ENCODE measurements around the gene SLC44A5. TPM values are rescaled to one million over a fixed set of nuclear protein-coding genes. Genes with fewer than 3 reads are reported as not detected.
A peak's percentile ranks its signal among the peaks of the same experiment; 100 is the strongest.
"Not testable (repeated sequence)": the region's sequence is repeated elsewhere in the genome, so short reads cannot be mapped to it uniquely, and the experiment has no call there.

The SLC44A5 gene
- polyA plus RNA-seq, 10 donors = 0.11 to 2.9 (median 0.50) TPM

- no peak for DNase-seq
These were observed 335.3 kb downstream of the SLC44A5 start for GRCh38 chr1:75275631-75276030.

DNA sequence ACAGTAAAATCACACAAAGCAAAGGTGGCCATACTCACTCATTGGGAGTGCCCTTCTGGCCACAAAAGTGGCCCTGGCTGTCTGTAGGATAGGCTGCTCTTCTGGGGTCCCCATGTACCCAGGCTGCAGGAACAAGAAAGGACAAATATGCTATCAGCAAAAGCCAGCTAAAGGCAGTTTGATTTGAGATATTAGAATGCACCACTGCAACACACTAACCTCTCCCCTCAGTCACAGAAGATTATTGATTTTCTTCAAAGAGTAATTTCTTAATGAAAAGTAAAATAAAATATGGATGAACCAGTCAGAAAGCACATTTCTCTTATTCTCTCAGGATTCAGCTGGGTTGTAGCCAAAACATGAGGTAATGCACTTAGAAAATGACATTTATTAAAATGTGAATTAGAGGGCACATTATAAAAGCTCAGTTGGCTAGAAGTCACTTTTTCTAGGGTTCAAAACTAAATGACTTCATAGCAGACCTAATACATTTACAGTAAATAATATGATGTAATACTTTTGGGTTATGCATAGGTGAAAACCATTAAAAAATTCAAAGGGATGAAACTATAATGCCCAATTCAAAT, 335.9 kb downstream of the SLC44A5 start:
- no peak for DNase-seq

DNA sequence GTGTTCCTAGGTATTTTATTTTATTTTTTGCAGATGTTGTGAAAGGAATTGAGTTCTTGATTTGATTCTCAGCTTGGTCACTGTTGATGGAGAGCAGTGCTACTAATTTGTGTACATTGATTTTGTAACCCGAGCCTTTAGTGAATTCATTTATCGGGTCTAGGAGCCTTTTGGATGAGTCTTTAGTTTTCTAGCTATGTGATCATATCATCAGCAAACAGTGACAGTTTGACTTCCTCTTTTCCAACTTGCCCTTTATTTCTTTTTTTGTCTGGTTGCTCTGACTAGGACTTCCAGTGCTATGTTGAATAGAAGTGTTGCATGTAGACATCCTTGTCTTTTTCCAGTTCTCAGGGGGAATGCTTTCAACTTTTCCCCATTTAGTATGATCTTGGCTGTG, 337.8 kb downstream of the SLC44A5 start:
- no peak for DNase-seq

DNA sequence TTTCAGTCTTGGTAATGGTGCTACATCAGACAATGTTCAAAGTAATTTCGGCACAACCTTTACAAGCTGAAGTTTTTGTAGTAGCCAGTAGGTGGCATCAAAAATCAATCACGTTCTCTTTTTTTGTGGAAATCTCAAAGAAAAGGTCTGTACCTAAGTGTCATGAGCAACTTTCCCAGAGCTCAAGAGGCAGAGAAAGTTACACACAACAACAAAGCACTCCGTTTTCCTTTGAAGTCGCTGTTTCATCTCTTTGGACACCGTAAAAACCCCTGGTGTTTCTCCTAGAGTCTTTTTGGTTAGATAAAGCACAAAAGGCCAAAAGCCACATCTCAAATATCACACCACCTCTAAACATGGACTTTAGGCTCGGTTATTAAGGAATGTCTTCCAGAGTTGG, 345.1 kb downstream of the SLC44A5 start:
- DNase-seq = peak; percentile 5 to 23 (median 16)

DNA sequence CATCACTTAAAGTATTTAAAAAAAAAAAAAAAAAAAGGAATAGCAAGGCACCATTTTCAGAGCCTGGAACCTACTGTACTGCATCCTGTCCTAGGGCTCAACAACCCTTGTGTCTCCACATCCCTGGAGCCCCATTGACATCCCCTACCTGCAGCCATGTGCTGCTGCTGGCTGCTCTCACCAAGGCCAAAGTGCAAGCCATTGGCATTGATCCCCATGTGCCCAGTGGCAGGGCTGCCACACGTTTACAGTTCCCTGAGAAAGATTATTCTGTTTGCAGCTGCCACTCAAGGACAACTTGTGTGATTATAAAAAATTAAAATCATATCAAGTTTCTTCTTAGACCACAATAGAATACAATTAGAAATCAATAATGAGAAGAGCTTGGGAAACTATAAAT, 346.8 kb downstream of the SLC44A5 start:
- DNase-seq = no peak

- DNase-seq = not testable (repeated sequence)
These were observed 347.3 kb downstream of the SLC44A5 start for GRCh38 chr1:75263616-75264015.

GRCh38 chr1:75261946-75262345, 349.0 kb downstream of the SLC44A5 start:
- not testable (repeated sequence) for DNase-seq

GRCh38 chr1:75258351-75258750, 352.6 kb downstream of the SLC44A5 start:
- no peak for DNase-seq

GRCh38 chr1:75257424-75257823, 353.5 kb downstream of the SLC44A5 start:
- no peak for DNase-seq

GRCh38 chr1:75250114-75250513, 360.8 kb downstream of the SLC44A5 start:
- not testable (repeated sequence) for DNase-seq

GRCh38 chr1:75245239-75245638, 365.7 kb downstream of the SLC44A5 start:
- no peak for DNase-seq

GRCh38 chr1:75243124-75243523, 367.8 kb downstream of the SLC44A5 start:
- DNase-seq = no peak

GRCh38 chr1:75237316-75237715, 373.6 kb downstream of the SLC44A5 start:
- DNase-seq = no peak

DNA sequence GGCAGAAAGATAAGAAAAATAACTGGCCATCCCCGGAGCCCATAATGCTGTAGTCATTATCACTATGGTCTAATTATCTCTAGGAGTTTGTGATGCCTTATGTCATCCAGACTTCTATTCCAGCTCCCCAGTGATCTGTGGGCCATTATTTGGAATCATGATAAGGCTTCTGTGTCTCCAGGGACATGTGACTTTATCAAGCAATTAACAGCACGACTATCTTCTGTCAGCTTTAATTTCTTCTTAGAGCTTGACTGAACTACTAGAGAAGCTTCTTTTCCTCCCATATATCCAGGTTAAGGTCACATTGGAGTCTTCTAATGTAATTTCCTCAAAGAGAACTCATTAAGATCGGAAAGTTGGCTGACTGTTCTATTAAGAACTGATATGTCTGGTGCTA, 376.4 kb downstream of the SLC44A5 start:
- DNase-seq = no peak

DNA sequence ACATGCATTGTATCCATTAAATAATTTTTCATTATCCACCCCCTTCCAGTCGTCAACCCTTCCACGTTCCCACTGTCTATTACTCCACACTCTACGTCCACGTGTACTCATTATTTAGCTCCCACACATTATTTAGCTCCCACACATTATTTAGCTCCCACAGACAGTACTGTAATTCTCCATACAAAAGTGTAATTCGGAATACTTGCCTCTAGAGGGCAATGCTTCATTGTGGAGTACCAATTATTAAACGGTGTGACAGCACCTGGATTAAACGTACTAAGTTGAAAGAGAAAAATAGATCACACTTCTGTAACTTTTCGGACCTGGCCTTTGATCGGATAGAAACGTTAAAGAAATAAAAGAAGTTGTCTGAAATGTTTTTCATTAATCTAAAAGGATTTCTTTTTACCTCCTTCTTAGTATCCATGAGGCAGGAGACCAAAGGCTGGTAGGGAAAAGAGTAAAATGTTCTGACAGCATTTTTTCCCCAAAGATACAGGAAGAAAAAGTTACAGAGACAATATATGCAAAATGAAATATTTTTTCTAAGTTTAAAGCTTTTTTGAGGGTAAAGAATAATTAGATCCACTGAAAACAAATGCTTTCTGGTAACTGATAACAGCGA, 377.5 kb downstream of the SLC44A5 start:
- DNase-seq = peak in 2 of 3 donors; percentile 7 to 15

DNA sequence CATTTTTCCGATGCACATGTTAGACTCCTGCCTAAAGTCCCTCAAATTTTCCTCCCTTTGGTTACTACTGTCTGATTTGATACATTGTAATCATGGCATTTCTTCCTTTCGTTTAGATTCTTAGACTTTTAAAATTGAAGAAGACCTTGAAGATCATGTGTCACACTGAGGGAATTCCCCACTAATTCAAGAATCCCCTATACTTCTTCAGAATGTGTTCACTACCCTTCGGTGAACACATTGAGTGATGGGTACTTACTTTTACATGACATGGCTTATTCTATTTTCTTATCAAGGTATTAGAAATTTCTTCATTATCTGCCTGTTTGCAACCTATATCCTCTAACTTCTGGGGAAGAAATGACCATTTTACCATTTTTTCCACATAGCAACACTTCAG, 390.8 kb downstream of the SLC44A5 start:
- no peak for DNase-seq

GRCh38 chr1:75214017-75214416, 396.9 kb downstream of the SLC44A5 start:
- DNase-seq = no peak

- DNase-seq = no peak
These were observed 399.3 kb downstream of the SLC44A5 start for GRCh38 chr1:75211648-75212047.

DNA sequence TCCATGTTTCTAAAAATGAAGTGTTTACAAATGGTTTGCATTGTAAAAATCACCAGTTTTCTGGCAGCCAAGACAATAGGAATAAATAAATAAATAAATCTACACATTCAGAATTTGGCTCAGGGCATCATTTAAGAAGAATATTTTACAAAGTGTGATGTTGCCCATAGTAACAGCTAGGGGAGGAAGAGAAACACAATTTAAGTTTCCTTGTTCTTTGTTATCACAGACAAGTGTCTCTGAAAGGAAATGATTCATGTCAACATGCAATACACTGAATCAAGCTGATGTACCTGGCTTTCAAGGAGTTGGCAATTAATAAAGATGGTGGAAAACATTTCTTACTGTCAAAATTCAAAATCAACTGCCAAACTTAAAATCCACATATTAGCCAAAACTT, 402.1 kb downstream of the SLC44A5 start:
- no peak for DNase-seq

GRCh38 chr1:75203415-75204277, 407.3 kb downstream of the SLC44A5 start:
- peak; percentile 26 to 59 (median 31) for DNase-seq

DNA sequence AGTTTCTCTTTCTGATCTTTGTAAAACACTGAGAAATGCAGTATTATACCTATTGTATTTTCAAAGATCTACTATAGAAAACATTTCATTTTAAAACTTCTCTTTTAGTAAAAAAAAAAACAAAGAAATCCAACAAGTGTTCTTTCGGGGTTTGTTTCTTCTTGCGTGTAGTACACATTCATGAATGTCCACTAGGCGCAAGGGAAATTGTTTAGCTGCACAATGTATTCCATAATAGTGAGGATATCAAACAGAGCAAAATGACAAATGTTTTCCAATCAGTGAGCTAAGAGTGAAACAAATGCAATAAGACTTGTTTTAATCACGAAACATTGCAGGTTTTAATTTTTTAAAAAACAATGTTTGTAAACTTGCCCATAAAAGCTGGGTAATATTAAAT, 408.2 kb downstream of the SLC44A5 start:
- DNase-seq = no peak

DNA sequence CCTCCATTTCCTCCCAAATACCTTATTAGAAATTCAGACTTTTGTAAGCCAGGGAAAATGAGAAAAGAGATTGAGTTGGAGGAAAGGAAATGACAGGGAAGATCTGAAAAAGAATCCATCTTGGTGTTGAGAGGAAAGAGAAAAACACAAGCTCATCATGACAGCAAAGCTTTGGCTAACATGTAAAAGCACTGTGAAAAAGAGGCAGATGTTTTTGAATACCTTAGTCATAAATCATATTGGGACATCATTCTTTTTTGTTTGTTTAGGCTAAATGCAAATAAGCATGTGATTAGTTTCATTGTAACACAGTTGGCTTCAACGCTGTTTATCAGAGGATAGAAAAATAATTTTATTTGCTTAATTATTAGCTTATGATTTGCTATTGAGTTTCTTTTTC, 412.2 kb downstream of the SLC44A5 start:
- DNase-seq = no peak

DNA sequence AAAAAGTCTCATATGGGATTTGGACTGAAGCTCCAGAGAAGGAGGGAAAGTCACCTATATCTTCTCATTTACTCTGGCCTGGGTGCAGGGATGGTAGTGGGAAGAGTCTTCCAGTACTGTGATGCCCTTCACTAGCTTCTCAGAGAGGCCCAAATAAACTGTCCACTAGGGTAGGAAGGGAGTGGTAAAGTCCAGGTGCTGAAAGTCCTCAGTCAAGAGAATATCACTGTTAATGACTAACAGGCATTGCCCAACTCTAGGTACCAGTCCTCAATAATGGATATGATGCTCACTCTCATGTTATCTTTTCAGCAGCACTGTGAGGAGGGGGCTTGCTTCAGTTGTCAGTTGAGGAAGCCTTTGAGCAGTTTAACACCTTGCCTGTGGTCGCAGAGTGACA, 412.8 kb downstream of the SLC44A5 start:
- no peak for DNase-seq
